ENCODE data around the gene CADM1.

Gene CADM1

GRCh38 chr11:115153135-115153534 lies 351.1 kb downstream of the CADM1 start:
- no peaks in the 10 kb centered on the region for H3K36me3 ChIP-seq (ENCODE audit: control insufficient read depth, low read length)
- H3F3A ChIP-seq (ENCODE audit: control insufficient read depth, insufficient read depth), result no peaks in the 10 kb centered on the region
- H3K4me1 ChIP-seq (ENCODE audit: control insufficient read depth, low read length), result no peaks in the 10 kb centered on the region
- H3K4me3 ChIP-seq (ENCODE audit: low read length), result no peak overlapping the region
- no peak overlapping the region for H3K27ac ChIP-seq (ENCODE audit: low read depth, low read length)
- TF ChIP-seq EZH2phosphoT487 (IDR thresholded peaks at IDR 0.05; ENCODE audit: borderline replicate concordance, low read length), result no peak
- no peak for TF ChIP-seq CTCF (IDR thresholded peaks at IDR 0.05; ENCODE audit: low read depth, low read length, poor library complexity, severe bottlenecking)
- H3K9me3 ChIP-seq (ENCODE audit: control insufficient read depth, insufficient read depth, low read length), result no peaks in the 10 kb centered on the region
- H3K79me2 ChIP-seq (ENCODE audit: control insufficient read depth, low read length), result no peaks in the 10 kb centered on the region
- no peak overlapping the region for H3K4me2 ChIP-seq (ENCODE audit: low read length)
- no peaks in the 10 kb centered on the region for H3K27me3 ChIP-seq (ENCODE audit: control insufficient read depth, low read length)
- no peaks in the 10 kb centered on the region for H3K9me2 ChIP-seq (replicated peaks; ENCODE audit: control insufficient read depth, low read length)
- no peaks in the 10 kb centered on the region for H4K20me1 ChIP-seq (ENCODE audit: control insufficient read depth, insufficient read depth, low read depth, low read length)

- H3K4me1 ChIP-seq (ENCODE audit: control insufficient read depth, low read length), result no peaks in the 10 kb centered on the region
- H4K20me1 ChIP-seq (ENCODE audit: control insufficient read depth, insufficient read depth, low read depth, low read length), result no peaks in the 10 kb centered on the region
- H3F3A ChIP-seq (ENCODE audit: control insufficient read depth, insufficient read depth), result no peaks in the 10 kb centered on the region
- H3K4me2 ChIP-seq (ENCODE audit: low read length), result no peak overlapping the region
- H3K9me3 ChIP-seq (ENCODE audit: control insufficient read depth, insufficient read depth, low read length), result peaks cover 5% of the 10 kb centered on the region; the same call in 1 of the 2 replicates
- no peaks in the 10 kb centered on the region for H3K36me3 ChIP-seq (ENCODE audit: control insufficient read depth, low read length)
- no peaks in the 10 kb centered on the region for H3K27me3 ChIP-seq (ENCODE audit: control insufficient read depth, low read length)
- H3K79me2 ChIP-seq (ENCODE audit: control insufficient read depth, low read length), result no peaks in the 10 kb centered on the region
- TF ChIP-seq EZH2phosphoT487 (IDR thresholded peaks at IDR 0.05; ENCODE audit: borderline replicate concordance, low read length) (no peak), CTCF (IDR thresholded peaks at IDR 0.05; ENCODE audit: low read depth, low read length, poor library complexity, severe bottlenecking) (no peak)
- no peaks in the 10 kb centered on the region for H3K9me2 ChIP-seq (replicated peaks; ENCODE audit: control insufficient read depth, low read length)
- H3K4me3 ChIP-seq (ENCODE audit: low read length), result no peak overlapping the region
- H3K27ac ChIP-seq (ENCODE audit: low read depth, low read length), result no peak overlapping the region
Observed at GRCh38 chr11:115151010-115151409, 353.2 kb downstream of the CADM1 start.

- H3K4me2 ChIP-seq (ENCODE audit: low read length), result no peak overlapping the region
- H3K27ac ChIP-seq (ENCODE audit: low read depth, low read length), result no peak overlapping the region
- H3K4me1 ChIP-seq (ENCODE audit: control insufficient read depth, low read length), result no peaks in the 10 kb centered on the region
- peaks cover 5% of the 10 kb centered on the region; the same call in 1 of the 2 replicates for H3K9me3 ChIP-seq (ENCODE audit: control insufficient read depth, insufficient read depth, low read length)
- no peaks in the 10 kb centered on the region for H4K20me1 ChIP-seq (ENCODE audit: control insufficient read depth, insufficient read depth, low read depth, low read length)
- no peak overlapping the region for H3K4me3 ChIP-seq (ENCODE audit: low read length)
- no peaks in the 10 kb centered on the region for H3K27me3 ChIP-seq (ENCODE audit: control insufficient read depth, low read length)
- no peaks in the 10 kb centered on the region for H3K36me3 ChIP-seq (ENCODE audit: control insufficient read depth, low read length)
- H3K9me2 ChIP-seq (replicated peaks; ENCODE audit: control insufficient read depth, low read length), result no peaks in the 10 kb centered on the region
- H3F3A ChIP-seq (ENCODE audit: control insufficient read depth, insufficient read depth), result no peaks in the 10 kb centered on the region
- H3K79me2 ChIP-seq (ENCODE audit: control insufficient read depth, low read length), result no peaks in the 10 kb centered on the region
- TF ChIP-seq CTCF (IDR thresholded peaks at IDR 0.05; ENCODE audit: low read depth, low read length, poor library complexity, severe bottlenecking) (no peak), EZH2phosphoT487 (IDR thresholded peaks at IDR 0.05; ENCODE audit: borderline replicate concordance, low read length) (no peak)
Observed at GRCh38 chr11:115148691-115149090, 355.5 kb downstream of the CADM1 start.
